ENCODE data around the gene LDB1.

DNA sequence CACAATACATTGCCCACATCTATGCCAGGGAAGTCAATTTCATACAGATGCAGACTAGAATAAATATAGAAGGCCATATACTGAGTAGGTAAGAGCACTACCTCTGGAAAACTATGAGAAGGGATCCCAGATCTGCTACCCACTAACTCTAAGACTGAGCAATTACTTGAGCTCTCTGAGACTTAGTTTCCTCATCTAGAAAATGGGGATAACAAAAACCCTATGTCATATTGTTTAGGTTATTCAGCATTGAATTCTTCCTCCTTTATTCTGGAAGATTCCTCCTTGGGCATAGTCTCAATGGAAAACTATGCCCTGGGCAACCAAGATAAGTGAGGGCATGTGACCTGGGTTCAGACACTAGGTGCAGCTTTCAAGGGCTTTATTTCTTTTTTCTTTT is 60.2 kb downstream of the LDB1 start:
- TF ChIP-seq, protein P1, sequence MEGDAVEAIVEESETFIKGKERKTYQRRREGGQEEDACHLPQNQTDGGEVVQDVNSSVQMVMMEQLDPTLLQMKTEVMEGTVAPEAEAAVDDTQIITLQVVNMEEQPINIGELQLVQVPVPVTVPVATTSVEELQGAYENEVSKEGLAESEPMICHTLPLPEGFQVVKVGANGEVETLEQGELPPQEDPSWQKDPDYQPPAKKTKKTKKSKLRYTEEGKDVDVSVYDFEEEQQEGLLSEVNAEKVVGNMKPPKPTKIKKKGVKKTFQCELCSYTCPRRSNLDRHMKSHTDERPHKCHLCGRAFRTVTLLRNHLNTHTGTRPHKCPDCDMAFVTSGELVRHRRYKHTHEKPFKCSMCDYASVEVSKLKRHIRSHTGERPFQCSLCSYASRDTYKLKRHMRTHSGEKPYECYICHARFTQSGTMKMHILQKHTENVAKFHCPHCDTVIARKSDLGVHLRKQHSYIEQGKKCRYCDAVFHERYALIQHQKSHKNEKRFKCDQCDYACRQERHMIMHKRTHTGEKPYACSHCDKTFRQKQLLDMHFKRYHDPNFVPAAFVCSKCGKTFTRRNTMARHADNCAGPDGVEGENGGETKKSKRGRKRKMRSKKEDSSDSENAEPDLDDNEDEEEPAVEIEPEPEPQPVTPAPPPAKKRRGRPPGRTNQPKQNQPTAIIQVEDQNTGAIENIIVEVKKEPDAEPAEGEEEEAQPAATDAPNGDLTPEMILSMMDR (conservative IDR thresholded peaks at IDR 0.05; ENCODE audit: low read length), result no peak
- no peak for TF ChIP-seq EZH2phosphoT487 (IDR thresholded peaks at IDR 0.05; ENCODE audit: borderline replicate concordance, low read depth, low read length)

Data from OCI-LY7 (cell line).